ENCODE measurements around the gene CCDC73.
"Not testable (repeated sequence)": the region's sequence is repeated elsewhere in the genome, so short reads cannot be mapped to it uniquely, and the experiment has no call there.

CCDC73 gene

DNA sequence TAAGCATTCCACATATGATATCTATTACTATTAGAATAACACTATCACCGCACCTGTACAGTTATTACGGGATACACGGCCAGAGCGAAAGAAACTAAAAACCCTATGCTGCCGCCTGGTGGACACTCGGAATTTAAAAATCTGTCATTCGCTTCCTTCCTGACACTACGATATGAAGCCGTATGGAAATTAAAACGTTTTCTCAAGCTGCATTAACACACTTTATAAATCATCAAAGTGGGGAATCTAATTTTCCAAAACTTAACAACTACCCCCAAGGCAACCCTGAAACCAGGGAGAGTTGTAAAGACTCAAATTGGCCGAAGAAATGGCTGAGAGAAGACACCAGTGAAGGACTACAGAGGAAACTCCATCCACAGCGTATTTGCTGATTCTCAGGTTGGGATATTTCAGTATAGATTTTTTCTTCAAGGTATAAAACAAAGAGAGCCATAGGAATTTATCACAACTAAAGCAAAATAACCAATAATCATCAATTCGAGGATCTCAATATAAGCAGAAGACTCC, 1.4 kb downstream of the CCDC73 start:
- DNase-seq: peak; percentile 30

DNA sequence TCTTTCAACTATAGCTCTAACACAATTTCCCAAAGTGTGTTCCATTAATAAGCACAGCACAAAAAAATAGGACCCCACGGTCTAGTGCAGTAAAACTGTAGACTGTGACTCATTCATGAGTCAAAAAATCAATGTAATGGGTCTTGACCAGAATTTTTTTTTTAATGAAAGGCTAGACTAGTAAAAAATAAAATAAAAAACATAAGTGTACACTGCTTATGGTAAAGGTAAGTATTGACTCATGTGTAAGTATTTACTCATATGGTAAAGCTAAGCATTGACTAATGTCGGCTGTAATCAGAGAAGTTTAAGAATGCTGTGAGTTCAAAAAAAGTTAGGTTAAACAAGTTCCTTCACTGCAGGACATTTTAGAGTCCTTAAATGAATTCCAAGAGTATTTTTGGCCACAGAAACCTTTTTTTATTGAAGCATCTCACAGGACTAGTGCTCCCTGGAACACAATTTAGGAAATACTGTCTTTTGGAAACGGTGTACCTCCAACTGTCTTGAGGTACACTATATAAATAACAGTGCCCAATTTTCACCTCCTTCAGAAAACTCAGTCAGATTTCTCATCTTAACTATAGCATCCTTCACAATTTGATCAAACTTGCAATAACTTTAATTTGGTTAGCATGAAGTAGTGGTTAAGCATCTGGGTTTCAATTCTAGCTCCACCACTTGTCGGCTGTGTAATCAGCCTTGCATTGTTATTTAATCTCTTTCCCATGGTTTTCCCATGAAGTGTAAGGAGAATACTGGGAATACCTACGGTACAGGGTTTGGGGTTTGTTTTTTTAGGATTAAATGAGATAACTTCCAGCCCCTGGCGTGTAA, 2.1 kb downstream of the CCDC73 start:
- DNase-seq: no peak

- no peak for DNase-seq
These were observed 3.5 kb downstream of the CCDC73 start for GRCh38 chr11:32790916-32791315.

DNA sequence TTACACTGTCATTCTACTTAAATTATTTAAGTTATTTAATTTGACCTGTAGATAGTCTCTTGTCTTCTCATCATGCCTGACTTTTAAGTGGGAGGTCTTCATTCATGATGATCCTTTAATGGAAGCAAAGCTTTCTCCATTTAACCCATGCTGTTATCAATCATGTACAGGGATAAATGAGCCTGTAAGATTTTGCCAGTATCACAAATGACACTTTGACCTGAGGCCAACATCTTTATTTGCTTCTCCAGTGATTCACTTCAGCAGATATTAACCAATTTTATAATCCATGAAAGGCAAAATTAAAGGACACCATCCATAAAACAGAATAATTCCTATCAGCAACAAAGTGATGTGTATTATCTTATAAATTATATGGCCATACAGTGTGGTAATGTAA, 7.7 kb downstream of the CCDC73 start:
- no peak for DNase-seq

- no peak for DNase-seq
These were observed 9.2 kb downstream of the CCDC73 start for GRCh38 chr11:32785262-32785661.

DNA sequence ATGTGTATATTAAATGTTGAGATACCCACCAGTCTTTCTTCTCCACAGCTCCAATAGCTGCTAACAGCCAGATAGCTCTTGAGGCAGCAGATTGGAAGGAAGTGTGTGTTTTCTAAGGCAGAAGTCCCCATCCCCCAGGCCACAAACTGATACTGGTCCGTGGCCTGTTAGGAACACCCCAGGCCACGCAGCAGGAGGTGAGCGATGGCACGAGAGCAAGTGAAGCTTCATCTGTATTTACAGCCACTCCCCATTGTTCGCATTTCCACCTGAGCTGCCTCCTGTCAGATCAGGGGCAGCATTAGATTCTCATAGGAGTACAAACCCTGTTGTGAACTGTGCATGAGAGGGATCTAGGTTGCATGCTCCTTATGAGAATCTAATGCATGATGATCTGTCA, 12.7 kb downstream of the CCDC73 start:
- DNase-seq: no peak

DNA sequence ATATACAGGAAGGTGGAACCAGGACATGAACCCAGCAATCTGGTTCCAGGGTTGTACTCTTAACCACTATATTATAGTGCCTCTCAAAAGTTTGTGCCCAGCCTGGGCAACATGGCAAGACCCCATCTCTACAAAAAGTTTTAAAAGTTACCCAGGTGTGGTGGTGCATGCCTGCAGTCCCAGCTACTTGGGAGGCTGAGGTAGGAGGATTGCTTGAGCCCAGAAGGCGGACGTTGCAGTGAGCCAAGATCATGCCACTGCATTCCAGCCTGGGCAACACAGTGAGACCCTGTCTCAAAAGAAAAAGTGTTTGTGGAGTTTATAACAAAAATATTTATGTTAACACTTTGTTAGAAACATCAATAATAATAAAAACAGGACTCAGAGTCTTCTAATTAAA, 13.6 kb downstream of the CCDC73 start:
- DNase-seq: not testable (repeated sequence)

DNA sequence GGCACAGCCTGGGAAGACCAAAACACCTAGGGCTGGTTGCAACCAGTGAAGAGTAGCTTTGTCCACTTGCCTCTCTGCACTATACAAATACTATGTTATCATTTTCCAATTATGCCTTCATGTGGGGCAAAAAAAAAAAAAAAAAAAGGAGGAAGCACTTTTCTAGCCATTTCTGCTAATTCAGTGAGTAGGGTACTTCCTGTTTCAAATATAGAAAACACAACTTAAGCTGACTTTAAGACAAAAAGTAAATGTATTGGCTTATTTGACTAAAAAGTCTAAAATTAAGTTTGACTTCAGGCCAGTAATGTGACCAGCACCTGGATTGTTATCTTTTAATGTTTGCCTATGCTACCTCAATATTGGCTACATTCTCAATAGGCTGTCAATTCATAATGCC, 15.3 kb downstream of the CCDC73 start:
- DNase-seq: no peak

- no peak for DNase-seq
These were observed 18.6 kb downstream of the CCDC73 start for GRCh38 chr11:32775908-32776307.

- no peak for DNase-seq
These were observed 20.4 kb downstream of the CCDC73 start for GRCh38 chr11:32774081-32774480.

GRCh38 chr11:32772731-32773130, 21.7 kb downstream of the CCDC73 start:
- DNase-seq: no peak

GRCh38 chr11:32761774-32762173, 32.7 kb downstream of the CCDC73 start:
- DNase-seq: not testable (repeated sequence)

DNA sequence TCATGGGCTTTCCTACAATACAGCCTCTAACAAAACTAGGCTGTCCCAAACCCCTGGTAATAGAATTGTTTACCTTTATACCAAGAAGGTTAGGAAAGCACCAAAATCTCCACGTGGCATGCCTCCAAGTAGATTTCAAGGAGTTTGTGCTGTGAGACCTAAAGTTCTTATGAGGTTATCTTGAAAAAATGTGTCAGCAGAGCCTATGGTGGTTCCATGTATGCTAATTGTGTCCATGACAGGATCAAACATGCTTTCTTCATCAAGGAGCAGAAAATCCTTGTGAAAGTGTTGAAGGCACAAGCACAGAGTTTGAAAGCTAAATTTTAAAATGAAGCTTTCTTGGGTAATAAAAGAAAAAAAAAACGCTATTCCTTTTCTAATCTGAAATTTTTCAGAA, 36.2 kb downstream of the CCDC73 start:
- DNase-seq: no peak

- DNase-seq: not testable (repeated sequence)
These were observed 41.3 kb downstream of the CCDC73 start for GRCh38 chr11:32753181-32753580.

DNA sequence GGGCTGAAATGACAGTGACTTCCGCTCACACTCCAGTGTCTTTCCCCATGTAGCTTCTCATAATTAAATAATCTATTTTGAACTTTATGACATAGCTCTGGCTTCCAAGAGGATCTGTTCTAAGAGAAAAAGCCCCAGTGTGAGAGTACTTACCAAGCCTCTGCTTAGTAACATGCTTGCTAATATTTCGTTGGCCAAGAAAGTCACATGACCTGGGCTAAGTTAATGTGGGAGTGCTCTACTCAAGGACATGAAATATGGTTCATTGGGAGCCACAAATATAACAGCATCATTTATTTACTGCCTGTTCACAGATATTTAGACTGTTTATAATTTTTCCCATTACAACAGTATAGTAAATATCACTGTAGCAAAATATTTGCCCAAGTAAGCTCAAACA, 42.5 kb downstream of the CCDC73 start:
- no peak for DNase-seq

GRCh38 chr11:32751381-32751780, 43.1 kb downstream of the CCDC73 start:
- DNase-seq: no peak

GRCh38 chr11:32729976-32730375, 64.5 kb downstream of the CCDC73 start:
- no peak for DNase-seq

GRCh38 chr11:32723332-32723731, 71.1 kb downstream of the CCDC73 start:
- no peak for DNase-seq

DNA sequence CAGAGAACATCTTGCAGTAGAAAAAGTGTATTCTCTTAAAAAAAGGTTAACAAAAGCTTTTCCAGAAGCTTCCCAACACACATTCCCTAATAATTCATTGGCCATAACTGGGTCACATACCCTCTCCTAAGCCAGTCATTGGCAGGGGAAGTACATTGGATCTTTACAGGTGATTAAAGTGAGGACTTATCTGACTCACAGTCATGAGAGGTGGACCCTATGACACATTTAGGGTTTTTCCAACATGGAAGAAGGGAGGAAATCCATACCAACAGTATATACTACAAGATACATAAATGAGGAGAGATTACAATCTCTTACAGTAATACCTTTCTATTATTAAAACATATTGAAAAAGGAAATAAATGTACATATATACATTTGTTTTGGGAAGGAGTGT, 72.2 kb downstream of the CCDC73 start:
- no peak for DNase-seq

GRCh38 chr11:32713496-32713895, 81.0 kb downstream of the CCDC73 start:
- DNase-seq: no peak

- DNase-seq: not testable (repeated sequence)
These were observed 85.5 kb downstream of the CCDC73 start for GRCh38 chr11:32708978-32709377.

- no peak for DNase-seq
These were observed 87.3 kb downstream of the CCDC73 start for GRCh38 chr11:32706985-32707741.

DNA sequence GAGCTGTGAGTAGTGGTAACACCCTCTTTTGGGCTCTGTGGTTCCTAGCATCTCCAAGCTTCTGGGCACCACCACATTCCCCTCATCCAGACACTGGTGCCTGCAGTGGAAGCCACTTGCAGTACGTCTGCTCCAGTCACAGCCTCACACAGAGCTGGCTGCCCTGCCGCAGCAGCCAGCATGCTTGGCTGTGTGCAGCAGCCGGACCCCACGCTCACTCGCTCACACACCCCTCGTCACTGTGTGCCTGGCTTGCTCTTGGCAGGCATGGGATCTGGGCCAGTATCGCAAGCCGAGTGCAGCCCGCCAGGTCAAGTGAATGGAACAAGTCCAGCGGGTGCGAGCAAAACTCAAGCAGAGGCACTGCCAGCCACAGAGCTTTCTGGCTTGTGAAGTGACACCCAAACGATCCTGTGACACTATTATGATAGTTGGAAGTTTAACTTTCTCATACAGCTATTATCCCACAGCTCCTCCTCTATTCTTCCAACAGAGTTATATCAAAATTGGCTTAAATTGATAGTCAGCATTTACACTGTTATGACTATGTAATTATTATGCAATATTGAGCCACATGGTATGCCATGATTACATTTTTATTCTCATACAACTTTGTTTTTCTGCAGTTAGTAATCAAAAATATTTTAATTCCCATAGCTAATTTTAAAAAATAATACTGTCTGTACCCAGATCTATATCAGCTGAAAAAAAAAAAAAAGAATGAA, 89.0 kb downstream of the CCDC73 start:
- DNase-seq: no peak

All from CD4-positive, alpha-beta T cell treated with Interleukin-15 for 1 hour (primary cell).